OCI-LY3 (cell line): ENCODE measurements around the gene SLC2A14.

Source experiments
- EZH2phosphoT487 ChIP-seq: fragments of 200-600 bp; shearing (Covaris generic); IDR thresholded peaks from 2 replicates; pipeline ENCODE4 v1.6.1; 2018; ENCODE audit warnings: antibody characterized with exemption, mixed run types, low read depth
- TF ChIP-seq, protein P1 (sequence below): fragments of 200-600, 300-600 bp; sonication (generic); IDR thresholded peaks from 2 replicates; pipeline ENCODE4 v1.5.1; 2014; ENCODE audit warnings: antibody characterized with exemption, low read length, low read depth

DNA sequence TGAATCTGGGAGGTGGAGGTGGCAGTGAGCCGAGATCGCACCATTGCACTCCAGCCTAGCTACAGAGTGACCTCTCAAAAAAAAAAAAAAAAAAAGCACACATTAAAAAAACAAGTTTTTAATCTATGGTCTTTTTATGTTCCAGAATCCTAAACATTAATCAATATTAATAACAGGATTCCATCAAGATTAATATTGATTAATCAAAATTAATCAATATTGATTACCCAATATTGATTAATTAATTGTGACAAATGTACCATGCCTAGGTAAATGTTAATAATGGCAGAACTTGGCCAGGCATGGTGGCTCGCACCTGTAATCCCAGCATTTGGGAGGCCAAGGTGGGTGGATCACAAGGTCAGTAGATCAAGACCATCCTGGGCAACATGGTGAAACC lies 91.4 kb downstream of the SLC2A14 start:
- TF ChIP-seq, protein P1, sequence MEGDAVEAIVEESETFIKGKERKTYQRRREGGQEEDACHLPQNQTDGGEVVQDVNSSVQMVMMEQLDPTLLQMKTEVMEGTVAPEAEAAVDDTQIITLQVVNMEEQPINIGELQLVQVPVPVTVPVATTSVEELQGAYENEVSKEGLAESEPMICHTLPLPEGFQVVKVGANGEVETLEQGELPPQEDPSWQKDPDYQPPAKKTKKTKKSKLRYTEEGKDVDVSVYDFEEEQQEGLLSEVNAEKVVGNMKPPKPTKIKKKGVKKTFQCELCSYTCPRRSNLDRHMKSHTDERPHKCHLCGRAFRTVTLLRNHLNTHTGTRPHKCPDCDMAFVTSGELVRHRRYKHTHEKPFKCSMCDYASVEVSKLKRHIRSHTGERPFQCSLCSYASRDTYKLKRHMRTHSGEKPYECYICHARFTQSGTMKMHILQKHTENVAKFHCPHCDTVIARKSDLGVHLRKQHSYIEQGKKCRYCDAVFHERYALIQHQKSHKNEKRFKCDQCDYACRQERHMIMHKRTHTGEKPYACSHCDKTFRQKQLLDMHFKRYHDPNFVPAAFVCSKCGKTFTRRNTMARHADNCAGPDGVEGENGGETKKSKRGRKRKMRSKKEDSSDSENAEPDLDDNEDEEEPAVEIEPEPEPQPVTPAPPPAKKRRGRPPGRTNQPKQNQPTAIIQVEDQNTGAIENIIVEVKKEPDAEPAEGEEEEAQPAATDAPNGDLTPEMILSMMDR: no peak
- no peak for TF ChIP-seq EZH2phosphoT487
